Cardiac muscle cell (in vitro differentiated cells and primary cell): ENCODE data around the gene ZMYM2. TPM values are rescaled to one million over a fixed set of nuclear protein-coding genes. Genes with fewer than 3 reads are reported as not detected.

Experiments used
- DNase-seq, 2 donors: peaks; one replicate each; pipeline versions ENCODE4 v3.0.0 to v3.0.0-alpha.2; 2010 to 2017; ENCODE audit warnings: low read depth in 1 of 2, low spot score in 1 of 2
- H3K27ac ChIP-seq: fragments of 200-600 bp; sonication (generic); 2 replicates; pipeline ENCODE4 v1.5.1; 2016
- H3K27me3 ChIP-seq: fragments of 200-600 bp; sonication (generic); 2 replicates; pipeline ENCODE4 v1.6.0; 2016; ENCODE audit warnings: control low read depth
- H3K36me3 ChIP-seq: fragments of 200-600 bp; sonication (generic); 2 replicates; pipeline ENCODE4 v1.5.1; 2016; ENCODE audit warnings: control low read depth
- H3K4me1 ChIP-seq: fragments of 200-600 bp; sonication (generic); 2 replicates; pipeline ENCODE4 v1.8.1; 2017; ENCODE audit warnings: low read depth, mild to moderate bottlenecking, mixed run types
- H3K4me3 ChIP-seq: fragments of 200-600 bp; sonication (generic); 2 replicates; pipeline ENCODE4 v1.5.1; 2016; ENCODE audit warnings: mild to moderate bottlenecking
- H3K9me3 ChIP-seq: fragments of 200-600 bp; sonication (generic); 2 replicates; pipeline ENCODE4 v1.5.1; 2017; ENCODE audit warnings: low read depth, mild to moderate bottlenecking, control low read depth
- CTCF ChIP-seq: IDR thresholded peaks from 2 replicates; pipeline ENCODE4 v1.5.1; 2012; ENCODE audit warnings: low read depth, mild to moderate bottlenecking, low read length
- polyA plus RNA-seq: library from polyadenylated mRNA; unstranded; fragments of >200 nt; fragmentation: Nextera tagmentation; extraction: Ambion mirVana; gene quantifications from 2 replicates; pipeline ENCODE4 v1.2.1, GENCODE V29; 2016
- total RNA-seq: library from RNA; depleted of rRNA; stranded (reverse); fragments of >200 nt; gene quantifications from 2 replicates; pipeline ENCODE4 v1.2.3, GENCODE V29; 2016

The ZMYM2 gene
- total and polyA plus RNA-seq, 2 experiments from 2014 or later: 42.5 to 82.1 TPM

GRCh38 chr13:20128459-20128931 is 170.0 kb downstream of the ZMYM2 start:
- peak in 1 of 2 donors; percentile 39 for DNase-seq
- H3K9me3 ChIP-seq: no peaks in the 10 kb centered on the region
- peak; percentile 27 for TF ChIP-seq CTCF
- no peaks in the 10 kb centered on the region for H3K27me3 ChIP-seq
- H3K36me3 ChIP-seq: no peaks in the 10 kb centered on the region
- H3K27ac ChIP-seq: peak overlapping the region; percentile 93
- H3K4me3 ChIP-seq: peak overlapping the region; percentile 14
- peaks cover 48% of the 10 kb centered on the region for H3K4me1 ChIP-seq

GRCh38 chr13:20129076-20129475 is 170.5 kb downstream of the ZMYM2 start:
- no peak for DNase-seq
- H3K9me3 ChIP-seq: no peaks in the 10 kb centered on the region
- H3K36me3 ChIP-seq: no peaks in the 10 kb centered on the region
- H3K4me3 ChIP-seq: no peak overlapping the region
- peaks cover 48% of the 10 kb centered on the region for H3K4me1 ChIP-seq
- H3K27ac ChIP-seq: no peak overlapping the region
- H3K27me3 ChIP-seq: no peaks in the 10 kb centered on the region
- TF ChIP-seq CTCF: no peak

GRCh38 chr13:20130012-20130411 is 171.5 kb downstream of the ZMYM2 start:
- H3K9me3 ChIP-seq: no peaks in the 10 kb centered on the region
- H3K27me3 ChIP-seq: no peaks in the 10 kb centered on the region
- H3K4me1 ChIP-seq: peaks cover 47% of the 10 kb centered on the region
- H3K36me3 ChIP-seq: no peaks in the 10 kb centered on the region
- H3K27ac ChIP-seq: no peak overlapping the region
- DNase-seq: no peak
- no peak overlapping the region for H3K4me3 ChIP-seq
- no peak for TF ChIP-seq CTCF

- no peak for TF ChIP-seq CTCF
- H3K27me3 ChIP-seq: no peaks in the 10 kb centered on the region
- peak overlapping the region; percentile 49 for H3K27ac ChIP-seq
- peaks cover 40% of the 10 kb centered on the region for H3K4me1 ChIP-seq
- H3K36me3 ChIP-seq: no peaks in the 10 kb centered on the region
- DNase-seq: no peak
- H3K4me3 ChIP-seq: no peak overlapping the region
- H3K9me3 ChIP-seq: no peaks in the 10 kb centered on the region
Measured at GRCh38 chr13:20130652-20131051, 172.1 kb downstream of the ZMYM2 start.

GRCh38 chr13:20131057-20131832 is 172.7 kb downstream of the ZMYM2 start:
- H3K4me1 ChIP-seq: peaks cover 34% of the 10 kb centered on the region
- H3K4me3 ChIP-seq: no peak overlapping the region
- H3K27ac ChIP-seq: peak overlapping the region; percentile 49
- DNase-seq: peak in 1 of 2 donors; percentile 38
- no peaks in the 10 kb centered on the region for H3K9me3 ChIP-seq
- no peak for TF ChIP-seq CTCF
- no peaks in the 10 kb centered on the region for H3K36me3 ChIP-seq
- H3K27me3 ChIP-seq: no peaks in the 10 kb centered on the region
